Measurements from ENCODE around the gene RASGRF1. TPM values are rescaled to one million over a fixed set of nuclear protein-coding genes. Genes with fewer than 3 reads are reported as not detected.

RASGRF1 gene
- 3.0 and 3.9 TPM in 2 replicates for total RNA-seq (2014; rRNA removed; shearing (Covaris generic))
- 4.5 and 7.3 TPM in 2 replicates for total RNA-seq (2022)
- percentile 28 among the genes with signal in this experiment for Bru-seq, nascent RNA
- BruChase-seq, experiment 1, labeled RNA remaining after a 6-hour chase = percentile 24 among the genes with signal in this experiment
- percentile 25 among the genes with signal in this experiment for BruChase-seq, experiment 2, labeled RNA remaining after a 2-hour chase
- long read RNA-seq, partial matches to known transcripts = 0 of 5 reads
- long read RNA-seq, other reads (novel, unspliced or antisense) = 5 of 5 reads

GRCh38 chr15:79090487-79091203 is at the start of gene RASGRF1:
TSS of gene RASGRF1 (minus strand) at chr15:79090780. CDS start at chr15:79090498, 282 bp downstream.
- H4K20me1 ChIP-seq (ENCODE audit: insufficient read depth, low read length) = no peaks in the 10 kb centered on the region
- H3K4me3 ChIP-seq (ENCODE audit: low read depth, low read length, poor library complexity, severe bottlenecking) = no peak within 1 kb of the TSS
- no TSS peak for BruUV-seq (replicated peaks)
- ChIA-PET CTCF (ENCODE audit: unreplicated experiment) (no interaction called here), POLR2A (interaction anchor here (0.6 to 0.7 kb wide), 2 partner anchors 9 to 14 kb away, joined by 4 to 5 read pairs; no protein-coding TSS in a partner anchor)
- H3K9me2 ChIP-seq (ENCODE audit: insufficient read depth, low read length) = no peaks in the 10 kb centered on the region
- TF ChIP-seq EZH2phosphoT487 (IDR thresholded peaks at IDR 0.05; ENCODE audit: borderline replicate concordance, low read depth, low read length) = no peak
- TF ChIP-seq CTCF (conservative IDR thresholded peaks at IDR 0.05; ENCODE audit: low read length) = no peak
- no peak for DNase-seq (ENCODE audit: low spot score)
- 0 out of 2 replicates have a peak within 1 kb of the TSS, but pooled peaks have one; percentile 11 for H3K4me2 ChIP-seq (ENCODE audit: low read length)
- H3K4me1 ChIP-seq (ENCODE audit: insufficient read depth, low read length, poor library complexity, severe bottlenecking) = no peaks in the 10 kb centered on the region
- intact Hi-C loops (cut with micrococcal nuclease; ENCODE audit: unreplicated experiment) = no loop called here
- H3K36me3 ChIP-seq (ENCODE audit: insufficient read depth, low read length) = no peaks in the 10 kb centered on the region
- H3K27ac ChIP-seq (ENCODE audit: low read depth, low read length, poor library complexity, severe bottlenecking) = no peak within 1 kb of the TSS
- no peak within 1 kb of the TSS for H2AFZ ChIP-seq (ENCODE audit: low read length)
- no peaks in the 10 kb centered on the region for H3K79me2 ChIP-seq (ENCODE audit: insufficient read depth, low read depth, low read length)
- H3K9me3 ChIP-seq (ENCODE audit: low read length) = no peaks in the 10 kb centered on the region

- Histone ChIP-seq H2AFZ (ENCODE audit: low read length) (no peak overlapping the region), H3K4me2 (ENCODE audit: low read length) (no peak overlapping the region), H4K20me1 (ENCODE audit: insufficient read depth, low read length) (no peaks in the 10 kb centered on the region), H3K4me1 (ENCODE audit: insufficient read depth, low read length, poor library complexity, severe bottlenecking) (no peaks in the 10 kb centered on the region), H3K9me2 (ENCODE audit: insufficient read depth, low read length) (no peaks in the 10 kb centered on the region), H3K4me3 (ENCODE audit: low read depth, low read length, poor library complexity, severe bottlenecking) (no peak overlapping the region), H3K27ac (ENCODE audit: low read depth, low read length, poor library complexity, severe bottlenecking) (no peak overlapping the region), H3K36me3 (ENCODE audit: insufficient read depth, low read length) (no peaks in the 10 kb centered on the region), H3K9me3 (ENCODE audit: low read length) (no peaks in the 10 kb centered on the region), H3K79me2 (ENCODE audit: insufficient read depth, low read depth, low read length) (no peaks in the 10 kb centered on the region)
- no peak for TF ChIP-seq EZH2phosphoT487 (IDR thresholded peaks at IDR 0.05; ENCODE audit: borderline replicate concordance, low read depth, low read length)
- TF ChIP-seq CTCF (conservative IDR thresholded peaks at IDR 0.05; ENCODE audit: low read length) = no peak
- no TSS peak for BruUV-seq (replicated peaks)
- POLR2A ChIA-PET = no interaction called here
- CTCF ChIA-PET (ENCODE audit: unreplicated experiment) = no interaction called here
- no peak for DNase-seq (ENCODE audit: low spot score)
- intact Hi-C loops (cut with micrococcal nuclease; ENCODE audit: unreplicated experiment) = no loop called here
Observed at GRCh38 chr15:79136434-79137046, 46.0 kb upstream of the RASGRF1 start.

Data from OCI-LY7 (cell line).